GM13977 (cell line): ENCODE data around the gene KCNK3.

Source experiments
- DNase-seq: peaks from one replicate; pipeline ENCODE4 v3.0.0; 2012; ENCODE audit warnings: low spot score
- in situ Hi-C: fragments of 300-500 bp; cut with MboI; formaldehyde crosslinking; loops from one replicate; pipeline ENCODE4 v1.12.0; 2022; ENCODE audit warnings: low sequenced_read_pairs, low pct_unique_long_range_greater_than_20kb, mixed read lengths, inconsistent platforms; ENCODE audit not compliant: unreplicated experiment
- TF ChIP-seq, protein P1 (sequence below): IDR thresholded peaks from 2 replicates; pipeline ENCODE4 v1.5.1; 2012; ENCODE audit warnings: mild to moderate bottlenecking, control low read depth; ENCODE audit not compliant: insufficient read depth; ENCODE audit errors: extremely low read depth, missing control alignments

KCNK3 gene

DNA sequence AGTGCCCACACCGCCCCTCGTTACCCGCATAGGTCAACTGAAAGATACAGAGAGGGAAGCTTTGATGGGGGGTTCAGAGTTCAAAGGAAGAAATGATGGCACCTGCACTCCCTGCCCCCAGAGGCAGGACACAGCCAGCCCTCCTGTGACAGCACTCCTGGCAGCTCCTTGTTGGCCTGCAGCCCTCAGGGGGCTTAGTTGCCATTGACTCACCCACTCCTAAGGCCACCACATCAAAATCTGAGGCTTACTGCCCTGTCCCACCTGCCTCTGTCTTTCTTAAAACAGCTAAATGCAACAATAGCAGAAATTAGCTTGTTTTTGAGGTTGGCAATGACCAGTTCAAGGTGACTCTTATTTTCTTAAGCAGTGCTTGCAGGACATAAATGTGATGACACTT is 39.9 kb downstream of the KCNK3 start:
- in situ Hi-C loops: no loop called here
- DNase-seq: no peak
- TF ChIP-seq, protein P1, sequence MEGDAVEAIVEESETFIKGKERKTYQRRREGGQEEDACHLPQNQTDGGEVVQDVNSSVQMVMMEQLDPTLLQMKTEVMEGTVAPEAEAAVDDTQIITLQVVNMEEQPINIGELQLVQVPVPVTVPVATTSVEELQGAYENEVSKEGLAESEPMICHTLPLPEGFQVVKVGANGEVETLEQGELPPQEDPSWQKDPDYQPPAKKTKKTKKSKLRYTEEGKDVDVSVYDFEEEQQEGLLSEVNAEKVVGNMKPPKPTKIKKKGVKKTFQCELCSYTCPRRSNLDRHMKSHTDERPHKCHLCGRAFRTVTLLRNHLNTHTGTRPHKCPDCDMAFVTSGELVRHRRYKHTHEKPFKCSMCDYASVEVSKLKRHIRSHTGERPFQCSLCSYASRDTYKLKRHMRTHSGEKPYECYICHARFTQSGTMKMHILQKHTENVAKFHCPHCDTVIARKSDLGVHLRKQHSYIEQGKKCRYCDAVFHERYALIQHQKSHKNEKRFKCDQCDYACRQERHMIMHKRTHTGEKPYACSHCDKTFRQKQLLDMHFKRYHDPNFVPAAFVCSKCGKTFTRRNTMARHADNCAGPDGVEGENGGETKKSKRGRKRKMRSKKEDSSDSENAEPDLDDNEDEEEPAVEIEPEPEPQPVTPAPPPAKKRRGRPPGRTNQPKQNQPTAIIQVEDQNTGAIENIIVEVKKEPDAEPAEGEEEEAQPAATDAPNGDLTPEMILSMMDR: no peak

DNA sequence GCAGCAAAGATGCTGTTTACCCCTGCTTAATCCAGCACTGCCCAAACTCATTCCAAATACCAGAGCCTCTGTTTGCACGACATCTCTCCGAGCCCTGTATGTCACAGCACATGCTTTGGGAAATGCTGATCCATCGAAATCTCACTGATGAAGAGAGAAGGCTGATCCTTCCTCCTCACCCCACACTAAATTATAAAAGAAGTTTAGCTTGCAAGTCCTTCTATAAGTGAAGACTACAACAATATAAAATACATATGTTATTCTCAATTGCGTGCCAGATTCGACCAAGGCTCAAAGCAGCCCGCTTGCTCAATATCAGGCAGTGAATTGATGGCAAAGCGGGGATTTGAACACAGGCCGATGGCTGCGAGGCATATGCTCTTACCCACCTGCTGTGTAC is 40.9 kb downstream of the KCNK3 start:
- DNase-seq: no peak
- in situ Hi-C loops: no loop called here
- TF ChIP-seq, protein P1: no peak

DNA sequence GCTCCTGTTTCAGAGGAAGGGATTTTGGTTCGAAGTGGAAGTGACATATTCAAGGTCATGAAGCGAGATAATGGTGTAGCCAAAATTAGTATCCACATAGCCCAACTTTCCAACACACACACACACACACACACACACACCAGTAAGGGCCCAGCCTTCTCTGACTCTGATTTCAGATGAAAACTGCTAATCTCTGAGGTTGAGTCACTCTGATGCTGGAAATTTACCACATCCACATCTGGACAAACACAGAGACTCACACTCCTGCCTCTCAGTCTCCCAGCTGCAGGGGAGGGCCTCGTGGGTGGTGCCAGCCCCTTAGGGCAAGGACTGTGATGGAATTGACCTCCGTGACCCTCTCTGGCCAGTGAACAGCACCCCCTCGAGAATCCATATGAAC is 42.6 kb downstream of the KCNK3 start:
- in situ Hi-C loops: no loop called here
- TF ChIP-seq, protein P1: no peak

DNA sequence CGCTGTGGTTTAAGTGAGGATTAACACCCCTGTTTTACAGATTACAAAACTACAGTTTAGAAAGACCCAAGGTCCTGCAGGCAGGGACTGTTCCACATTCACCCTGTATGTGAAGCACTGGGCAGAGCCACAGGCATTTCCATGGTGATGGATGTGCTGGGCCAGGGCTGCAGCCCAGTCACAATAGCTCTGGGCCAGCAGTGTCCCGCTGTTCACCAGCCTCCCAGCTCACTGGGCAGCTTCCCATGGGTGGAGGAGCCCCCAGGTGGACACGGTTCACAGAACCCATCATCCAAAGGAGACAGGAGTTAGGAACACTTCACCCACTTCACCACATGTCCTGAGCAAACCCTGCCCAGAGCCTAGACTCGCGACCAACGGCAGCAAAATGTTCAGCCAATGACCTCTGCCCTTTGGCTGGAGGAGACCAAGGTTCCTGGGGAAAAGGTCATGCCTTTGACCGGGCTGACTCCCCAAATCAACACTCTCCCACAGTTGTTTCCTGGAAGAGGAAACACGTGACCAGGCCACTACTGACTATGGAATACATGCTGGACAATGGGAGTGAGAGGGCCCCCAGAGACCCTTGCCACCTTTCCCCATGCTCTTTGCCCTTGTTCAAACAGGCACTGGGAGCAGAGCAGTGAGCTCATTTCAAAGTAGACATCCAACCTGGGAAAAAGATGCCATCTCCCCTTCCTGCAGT is 43.5 kb downstream of the KCNK3 start:
- no peak for DNase-seq
- TF ChIP-seq, protein P1: no peak
- in situ Hi-C loops: no loop called here

More for the DNA sequence above, 42.6 kb downstream of the KCNK3 start:
- DNase-seq: no peak

GRCh38 chr2:26737221-26737620 is 44.7 kb downstream of the KCNK3 start:
- in situ Hi-C loops: no loop called here
- TF ChIP-seq, protein P1: no peak
- DNase-seq: no peak

GRCh38 chr2:26738481-26738880 is 46.0 kb downstream of the KCNK3 start:
- in situ Hi-C loops: no loop called here
- TF ChIP-seq, protein P1: no peak
- DNase-seq: no peak
